GM12878 (cell line): ENCODE measurements around the gene INPP4B. TPM values are rescaled to one million over a fixed set of nuclear protein-coding genes. Genes with fewer than 3 reads are reported as not detected.

ENCODE experiments used
- ATAC-seq: fragments of 200-7000 bp; cut with Tn5 transposase; 3 replicates; pipeline ENCODE4 v1.9.1; 2020; ENCODE audit warnings: mild to moderate bottlenecking, moderate library complexity
- BruUV-seq: library from RNA; stranded (reverse); fragments of 400-500 nt; replicated peaks from 2 replicates; lab custom pipeline; 2021; lab: Mats Ljungman, UMichigan
- CTCF ChIA-PET: fragments of 300-600 bp; sonication (Branson Sonifier 250); formaldehyde crosslinking; extraction: SDS; loops from one replicate; lab custom pipeline; 2021; ENCODE audit warnings: inconsistent platforms; lab: Yijun Ruan, JAX
- POLR2A ChIA-PET: fragments of 350-600 bp; formaldehyde crosslinking; extraction: SDS; loops from one replicate; lab custom pipeline; 2021; ENCODE audit warnings: inconsistent platforms; lab: Charles Lee
- RAD21 ChIA-PET: fragments of 300-600 bp; sonication (Branson Sonifier 250); formaldehyde crosslinking; loops from one replicate; lab custom pipeline; 2023; ENCODE audit warnings: antibody characterized with exemption; ENCODE audit not compliant: unreplicated experiment; lab: Charles Lee
- SMC1A ChIA-PET: fragments of 300-600 bp; sonication (Branson Sonifier 250); formaldehyde crosslinking; loops from one replicate; lab custom pipeline; 2023; ENCODE audit not compliant: unreplicated experiment, uncharacterized antibody; lab: Charles Lee
- DNase-seq: peaks from one replicate; pipeline ENCODE4 v3.0.0-alpha.2; 2011; ENCODE audit warnings: low read depth, low spot score
- FAIRE-seq: peaks from 3 replicates; lab custom pipeline; 2011; peaks lifted over from hg19 to GRCh38; lab: Jason Lieb, UNC
- H2AFZ ChIP-seq: 2 replicates; pipeline ENCODE4 v1.6.0; 2011; ENCODE audit warnings: low read depth, low read length, control low read depth; ENCODE audit not compliant: control insufficient read depth
- H3K27ac ChIP-seq: 2 replicates; pipeline ENCODE4 v1.5.1; 2011; ENCODE audit warnings: control low read depth; ENCODE audit not compliant: control insufficient read depth, insufficient read depth
- H3K27me3 ChIP-seq, 2 experiments: replicated peaks in 1 of 2; 2 replicates each; pipeline versions ENCODE4 v1.6.0 to v1.6.1; 2011; ENCODE audit warnings: low read length in 1 of 2; ENCODE audit not compliant: control insufficient read depth in 2 of 2, insufficient read depth in 2 of 2
- H3K36me3 ChIP-seq, 2 experiments: 2 replicates each; pipeline ENCODE4 v1.5.1; 2011; ENCODE audit warnings: low read length in 1 of 2; ENCODE audit not compliant: control insufficient read depth in 2 of 2, insufficient read depth in 2 of 2
- H3K4me1 ChIP-seq: 2 replicates; pipeline ENCODE4 v1.6.1; 2011; ENCODE audit warnings: mild to moderate bottlenecking, low read length, moderate library complexity, mixed read lengths; ENCODE audit not compliant: control insufficient read depth, insufficient read depth
- H3K4me2 ChIP-seq: 2 replicates; pipeline ENCODE4 v1.6.0; 2011; ENCODE audit warnings: control low read depth; ENCODE audit not compliant: control insufficient read depth, insufficient read depth
- H3K4me3 ChIP-seq: fragments of 200-600 bp; sonication (generic); 2 replicates; pipeline ENCODE4 v1.5.1; 2016
- H3K79me2 ChIP-seq: 2 replicates; pipeline ENCODE4 v1.6.0; 2011; ENCODE audit warnings: low read length; ENCODE audit not compliant: control insufficient read depth, insufficient read depth
- H3K9ac ChIP-seq: 2 replicates; pipeline ENCODE4 v1.8.0; 2011; ENCODE audit warnings: low read length, control low read depth, mixed read lengths; ENCODE audit not compliant: control insufficient read depth, insufficient read depth
- H3K9me3 ChIP-seq: replicated peaks from 3 replicates; pipeline ENCODE4 v1.5.1; 2011; ENCODE audit warnings: mild to moderate bottlenecking, low read length; ENCODE audit not compliant: control insufficient read depth, insufficient read depth
- H4K20me1 ChIP-seq: 2 replicates; pipeline ENCODE4 v1.6.0; 2011; ENCODE audit not compliant: control insufficient read depth, insufficient read depth
- CBFB ChIP-seq: IDR thresholded peaks from 2 replicates; pipeline ENCODE4 v1.6.1; 2016; ENCODE audit warnings: antibody characterized with exemption, low read depth
- CTCF ChIP-seq, 3 experiments: IDR thresholded peaks in 2 of 3; conservative IDR thresholded peaks in 1 of 3; 2 replicates each; pipeline ENCODE4 v1.5.1; 2011; ENCODE audit warnings: low read depth in 3 of 3, low read length in 3 of 3, mild to moderate bottlenecking in 3 of 3, control low read depth in 2 of 3, moderate library complexity in 2 of 3, inconsistent platforms in 1 of 3, mixed read lengths in 1 of 3; ENCODE audit not compliant: control insufficient read depth in 2 of 3, insufficient read depth in 1 of 3; ENCODE audit errors: extremely low read depth in 1 of 3
- ELK1 ChIP-seq: IDR thresholded peaks from 2 replicates; pipeline ENCODE4 v1.6.1; 2012; ENCODE audit warnings: low read depth, low read length, improper control_type of control experiment
- FOS ChIP-seq: IDR thresholded peaks from 3 replicates; pipeline ENCODE4 v1.6.1; 2011; ENCODE audit warnings: borderline replicate concordance; ENCODE audit not compliant: insufficient read length; ENCODE audit errors: extremely low read depth
- NFIC ChIP-seq: IDR thresholded peaks from 2 replicates; pipeline ENCODE4 v1.6.1; 2012; ENCODE audit warnings: low read depth, mild to moderate bottlenecking, inconsistent platforms, low read length, moderate library complexity
- NFYB ChIP-seq: IDR thresholded peaks from 2 replicates; pipeline ENCODE4 v1.6.1; 2011; ENCODE audit warnings: low read depth, mild to moderate bottlenecking, low read length, improper control_type of control experiment, moderate library complexity; ENCODE audit not compliant: insufficient read depth
- POLR2AphosphoS2 ChIP-seq: IDR thresholded peaks from 2 replicates; pipeline ENCODE4 v1.6.1; 2011; ENCODE audit warnings: low read depth, mild to moderate bottlenecking, low read length, improper control_type of control experiment, moderate library complexity
- RAD21 ChIP-seq: IDR thresholded peaks from 2 replicates; pipeline ENCODE4 v1.6.1; 2011; ENCODE audit warnings: mild to moderate bottlenecking, low read depth, low read length, moderate library complexity; ENCODE audit not compliant: insufficient read depth
- RCOR1 ChIP-seq: conservative IDR thresholded peaks from 2 replicates; pipeline ENCODE4 v1.6.1; 2012; ENCODE audit warnings: low read depth, low read length, improper control_type of control experiment
- SREBF2 ChIP-seq: IDR thresholded peaks from 2 replicates; pipeline ENCODE4 v1.6.1; 2012; ENCODE audit warnings: mild to moderate bottlenecking, low read length
- TCF7 ChIP-seq: IDR thresholded peaks from 2 replicates; pipeline ENCODE4 v1.6.1; 2014; ENCODE audit warnings: antibody characterized with exemption, borderline replicate concordance
- ZBED1 ChIP-seq: IDR thresholded peaks from 2 replicates; pipeline ENCODE4 v1.6.1; 2016; ENCODE audit warnings: borderline replicate concordance
- WGBS: methylation state at CpG from one replicate; pipeline ENCODE4 v1.1.6; 2016; ENCODE audit warnings: low lambda C conversion rate; ENCODE audit not compliant: insufficient replicate concordance, insufficient coverage; ENCODE audit errors: missing lambda C conversion rate; 5-methylcytosine and 5-hydroxymethylcytosine counted together
- in situ Hi-C: fragments of 300-500 bp; cut with MboI; formaldehyde crosslinking; loops from 9 replicates; pipeline ENCODE4 v1.14.3; 2018; ENCODE audit warnings: mixed read lengths
- intact Hi-C: fragments of 100-400 bp; cut with micrococcal nuclease; formaldehyde crosslinking; loops from one replicate; pipeline ENCODE4 v1.14.2; 2022; ENCODE audit not compliant: unreplicated experiment
- polyA plus RNA-seq, 11 experiments: library from polyadenylated mRNA; depleted of rRNA in 4 of 11; unstranded in 6 of 11; stranded (reverse) in 5 of 11; fragments of >200 nt; fragmentation: Nextera tagmentation in 4 of 11; fragmentation: Illumina TruSeq in 1 of 11; extraction: Ambion mirVana in 4 of 11; extraction: Trizol in 1 of 11; gene quantifications; 1 replicate in 1 of 11; 2 replicates in 10 of 11; pipeline versions ENCODE4 v1.2.1 to v1.2.3, GENCODE V29; 2011 to 2016; ENCODE audit warnings: inconsistent platforms in 2 of 11, missing spikeins in 2 of 11, low read depth in 1 of 11
- total RNA-seq, 4 experiments: library from RNA; depleted of rRNA in 3 of 4; stranded (reverse); fragments of >200 nt in 3 of 4; fragmentation: Illumina TruSeq in 1 of 4; extraction: Trizol in 1 of 4; gene quantifications; 2 replicates each; pipeline versions ENCODE4 v1.2.1 to v1.2.3, GENCODE V29; 2013 to 2021
- TF ChIP-seq, protein P1 (sequence below): fragments of 450-650 bp; IDR thresholded peaks from 2 replicates; pipeline ENCODE4 v1.6.1; 2016; ENCODE audit warnings: mild to moderate bottlenecking
- TF ChIP-seq, protein P2 (sequence below): IDR thresholded peaks from 2 replicates; pipeline ENCODE4 v1.6.1; 2011; ENCODE audit warnings: borderline replicate concordance, low read depth, mild to moderate bottlenecking, moderate library complexity, mixed read lengths, low read length; ENCODE audit not compliant: insufficient read depth; ENCODE audit errors: extremely low read length

INPP4B gene
- total and polyA plus RNA-seq, 10 of the 15 experiments (the other 5 are each of a cell fraction or from before 2014, with no cell fraction given): 0.53 to 11.2 (median 0.95) TPM

DNA sequence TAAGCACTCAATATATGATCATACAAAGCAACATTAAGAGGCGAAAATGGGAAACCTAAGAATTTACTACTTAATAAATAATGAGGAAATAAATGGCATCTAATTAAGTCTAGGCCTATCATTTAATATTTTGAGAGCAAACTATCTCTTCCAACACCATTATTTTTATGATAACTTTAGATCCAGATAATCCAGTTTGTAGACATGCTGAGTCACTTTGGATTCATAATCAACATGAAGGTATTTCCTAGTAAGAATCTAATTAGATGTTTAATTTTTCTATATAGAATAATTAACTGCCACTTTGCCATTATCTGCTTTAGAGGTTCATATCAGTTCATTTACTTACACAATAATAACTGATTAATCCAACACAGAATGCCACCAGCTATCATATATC, 336.2 kb downstream of the INPP4B start:
- no peaks in the 10 kb centered on the region for H3K4me1 ChIP-seq
- ChIA-PET CTCF (interaction anchor here (1.1 kb wide), 1 partner anchor 8 kb away, joined by 3 read pairs; no protein-coding TSS in a partner anchor), POLR2A (no interaction called here), SMC1A (interaction anchor here (0.8 to 1.4 kb wide), 4 partner anchors 8 to 77 kb away, joined by 3 to 6 read pairs (median 4); no protein-coding TSS in a partner anchor), RAD21 (interaction anchor here (1.0 kb wide), 1 partner anchor 40 kb away, joined by 4 read pairs; no protein-coding TSS in a partner anchor)
- intact Hi-C loops (no loop called here), in situ Hi-C loops (no loop called here)
- no peak overlapping the region for H3K27ac ChIP-seq
- H3K36me3 ChIP-seq: no peaks in the 10 kb centered on the region
- H3K79me2 ChIP-seq: no peaks in the 10 kb centered on the region
- H3K27me3 ChIP-seq: no peaks in the 10 kb centered on the region
- no TSS peak for BruUV-seq
- DNase-seq: no peak
- TF ChIP-seq ELK1 (no peak), ZBED1 (no peak), CBFB (no peak), SREBF2 (no peak), NFYB (no peak), POLR2AphosphoS2 (no peak), FOS (no peak), NFIC (no peak), RAD21 (no peak), RCOR1 (no peak), CTCF (IDR thresholded peaks at IDR 0.05 in 2 of 3, conservative IDR thresholded peaks at IDR 0.05 in 1 of 3; ENCODE audit: control insufficient read depth in 2 of 3, extremely low read depth in 1 of 3, insufficient read depth in 1 of 3, low read depth in 3 of 3, low read length in 3 of 3) (no peak), TCF7 (no peak)
- TF ChIP-seq, protein P1, sequence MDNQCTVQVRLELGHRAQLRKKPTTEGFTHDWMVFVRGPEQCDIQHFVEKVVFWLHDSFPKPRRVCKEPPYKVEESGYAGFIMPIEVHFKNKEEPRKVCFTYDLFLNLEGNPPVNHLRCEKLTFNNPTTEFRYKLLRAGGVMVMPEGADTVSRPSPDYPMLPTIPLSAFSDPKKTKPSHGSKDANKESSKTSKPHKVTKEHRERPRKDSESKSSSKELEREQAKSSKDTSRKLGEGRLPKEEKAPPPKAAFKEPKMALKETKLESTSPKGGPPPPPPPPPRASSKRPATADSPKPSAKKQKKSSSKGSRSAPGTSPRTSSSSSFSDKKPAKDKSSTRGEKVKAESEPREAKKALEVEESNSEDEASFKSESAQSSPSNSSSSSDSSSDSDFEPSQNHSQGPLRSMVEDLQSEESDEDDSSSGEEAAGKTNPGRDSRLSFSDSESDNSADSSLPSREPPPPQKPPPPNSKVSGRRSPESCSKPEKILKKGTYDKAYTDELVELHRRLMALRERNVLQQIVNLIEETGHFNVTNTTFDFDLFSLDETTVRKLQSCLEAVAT: no peak
- TF ChIP-seq, protein P2, sequence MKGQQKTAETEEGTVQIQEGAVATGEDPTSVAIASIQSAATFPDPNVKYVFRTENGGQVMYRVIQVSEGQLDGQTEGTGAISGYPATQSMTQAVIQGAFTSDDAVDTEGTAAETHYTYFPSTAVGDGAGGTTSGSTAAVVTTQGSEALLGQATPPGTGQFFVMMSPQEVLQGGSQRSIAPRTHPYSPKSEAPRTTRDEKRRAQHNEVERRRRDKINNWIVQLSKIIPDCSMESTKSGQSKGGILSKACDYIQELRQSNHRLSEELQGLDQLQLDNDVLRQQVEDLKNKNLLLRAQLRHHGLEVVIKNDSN: no peak
- H3K4me2 ChIP-seq: no peak overlapping the region
- no peaks in the 10 kb centered on the region for H3K9me3 ChIP-seq
- ATAC-seq: no peak
- FAIRE-seq: no peak
- H3K4me3 ChIP-seq: no peak overlapping the region
- H3K9ac ChIP-seq: no peak overlapping the region
- WGBS: 92% methylated on average over 1 of the region's 1 CpG
- H2AFZ ChIP-seq: no peak overlapping the region
- no peaks in the 10 kb centered on the region for H4K20me1 ChIP-seq
